Naive thymus-derived CD4-positive, alpha-beta T cell (primary cell): ENCODE measurements around the gene NCAM2. TPM values are rescaled to one million over a fixed set of nuclear protein-coding genes. Genes with fewer than 3 reads are reported as not detected.
"Not testable (repeated sequence)": the region's sequence is repeated elsewhere in the genome, so short reads cannot be mapped to it uniquely, and the experiment has no call there.

Experiments
- ATAC-seq: fragments of 150-1000 bp; cut with Tn5 transposase; 2 replicates; pipeline ENCODE4 v1.10.0; 2021; ENCODE audit warnings: mild to moderate bottlenecking, moderate library complexity
- CTCF ChIA-PET: fragments of 350-600 bp; sonication (Branson Sonifier 250); formaldehyde crosslinking; loops from one replicate; lab custom pipeline; 2021; ENCODE audit warnings: antibody characterized with exemption; lab: Charles Lee
- POLR2A ChIA-PET: fragments of 350-600 bp; sonication (Branson Sonifier 250); formaldehyde crosslinking; loops from one replicate; lab custom pipeline; 2021; ENCODE audit warnings: antibody characterized with exemption, inconsistent platforms; lab: Charles Lee
- DNase-seq, 9 donors: peaks; one replicate each; pipeline versions ENCODE4 v3.0.0 to v3.0.0-alpha.2; 2020 to 2022; ENCODE audit warnings: mixed read lengths in 1 of 9
- H3K27ac ChIP-seq: one replicate; pipeline ENCODE4 v1.7.0; 2013; ENCODE audit warnings: mild to moderate bottlenecking, low read depth, low read length, moderate library complexity
- H3K27me3 ChIP-seq, 2 donors: one replicate each; pipeline ENCODE4 v1.7.0; 2013; ENCODE audit warnings: low read length in 2 of 2, mild to moderate bottlenecking in 2 of 2, moderate library complexity in 2 of 2; ENCODE audit not compliant: control insufficient read depth in 2 of 2, insufficient read depth in 2 of 2
- H3K36me3 ChIP-seq, 3 experiments: 1 replicate in 2 of 3; 2 replicates in 1 of 3; pipeline ENCODE4 v1.7.0; 2013; ENCODE audit warnings: low read length in 3 of 3, mild to moderate bottlenecking in 3 of 3, moderate library complexity in 1 of 3; ENCODE audit not compliant: insufficient read depth in 3 of 3, control insufficient read depth in 2 of 3
- H3K4me1 ChIP-seq, 2 donors: one replicate each; pipeline ENCODE4 v1.7.0; 2013; ENCODE audit warnings: low read length in 2 of 2, mild to moderate bottlenecking in 2 of 2, moderate library complexity in 1 of 2; ENCODE audit not compliant: control insufficient read depth in 2 of 2, insufficient read depth in 2 of 2
- H3K4me3 ChIP-seq: 2 replicates; pipeline ENCODE4 v1.7.0; 2013; ENCODE audit warnings: mild to moderate bottlenecking, low read length
- H3K9me3 ChIP-seq, 3 experiments: 1 replicate in 2 of 3; 2 replicates in 1 of 3; pipeline ENCODE4 v1.7.0; 2013; ENCODE audit warnings: low read length in 3 of 3; ENCODE audit not compliant: control insufficient read depth in 2 of 3
- H3K27ac Mint-ChIP-seq, 9 donors: one replicate each; pipeline ENCODE4 v1.8.0; 2020 to 2022; ENCODE audit warnings: mixed read lengths in 9 of 9, mild to moderate bottlenecking in 8 of 9, moderate library complexity in 5 of 9, inconsistent platforms in 2 of 9
- H3K27me3 Mint-ChIP-seq, 5 donors: one replicate each; pipeline ENCODE4 v1.8.0; 2021 to 2022; ENCODE audit warnings: mixed read lengths in 5 of 5, mild to moderate bottlenecking in 1 of 5
- H3K36me3 Mint-ChIP-seq, 5 donors: one replicate each; pipeline ENCODE4 v1.8.0; 2020 to 2022; ENCODE audit warnings: mixed read lengths in 5 of 5, mild to moderate bottlenecking in 3 of 5, inconsistent platforms in 1 of 5
- H3K4me1 Mint-ChIP-seq, 7 donors: one replicate each; pipeline ENCODE4 v1.8.0; 2020 to 2022; ENCODE audit warnings: mixed read lengths in 7 of 7, mild to moderate bottlenecking in 3 of 7, inconsistent platforms in 1 of 7
- H3K4me3 Mint-ChIP-seq, 10 donors: one replicate each; pipeline ENCODE4 v1.8.0; 2020 to 2022; ENCODE audit warnings: mild to moderate bottlenecking in 10 of 10, mixed read lengths in 10 of 10, moderate library complexity in 6 of 10, inconsistent platforms in 2 of 10
- H3K9me3 Mint-ChIP-seq, 11 donors: one replicate each; pipeline ENCODE4 v1.8.0; 2020 to 2022; ENCODE audit warnings: mixed read lengths in 11 of 11, mild to moderate bottlenecking in 4 of 11, inconsistent platforms in 1 of 11, moderate library complexity in 1 of 11
- intact Hi-C, 2 donors: fragments of 100-400 bp; cut with micrococcal nuclease; formaldehyde crosslinking; loops; one replicate each; pipeline ENCODE4 v1.15.1; 2023
- polyA plus RNA-seq, 2 donors: library from polyadenylated mRNA; unstranded; fragments of 300-500 nt; fragmentation: Illumina TruSeq; gene quantifications; one replicate each; pipeline ENCODE4 v1.2.3, GENCODE V29; 2021
- total RNA-seq, 6 experiments: library from RNA in 5 of 6; stranded (reverse) in 5 of 6; gene quantifications; 1 replicate in 5 of 6; 2 replicates in 1 of 6; pipeline ENCODE4 v1.2.3 and lab custom pipeline; 2021 to 2026

The NCAM2 gene
- total and polyA plus RNA-seq, 7 experiments from 2014 or later, result 0.07 TPM; not detected in 6

- H3K4me3 ChIP-seq, result no peak overlapping the region
- CTCF ChIA-PET, result no interaction called here
Measured at GRCh38 chr21:21146587-21147373, 148.6 kb downstream of the NCAM2 start.

DNA sequence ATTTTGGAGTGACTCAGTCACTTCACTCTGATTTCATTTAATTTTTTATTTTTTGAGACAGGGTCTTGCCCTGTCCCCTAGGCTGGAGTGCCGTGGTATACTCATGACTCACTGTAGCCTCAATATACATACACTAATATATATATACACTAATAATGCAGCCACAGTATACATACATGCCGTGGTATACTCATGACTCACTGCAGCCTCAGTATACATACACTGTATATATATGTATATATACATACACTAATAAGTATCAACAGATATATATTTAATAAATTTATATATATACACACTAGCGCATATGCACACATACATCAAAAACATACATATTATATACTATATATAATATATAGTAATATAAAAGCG is 149.2 kb downstream of the NCAM2 start:
- intact Hi-C loops, result no loop called here
- H3K27ac ChIP-seq, result no peak overlapping the region

More at GRCh38 chr21:21146587-21147373, 148.6 kb downstream of the NCAM2 start:
- POLR2A ChIA-PET, result no interaction called here
- Mint-ChIP-seq H3K4me1 (no peaks in the 10 kb centered on the region), H3K27me3 (no peaks in the 10 kb centered on the region), H3K27ac (no peak overlapping the region), H3K9me3 (peaks cover 0 to 2% (median 0%) of the 10 kb centered on the region in 11 donors), H3K4me3 (no peak overlapping the region), H3K36me3 (no peaks in the 10 kb centered on the region)
- DNase-seq (no peak), ATAC-seq (no peak)
- no peak overlapping the region for H3K27ac ChIP-seq
- intact Hi-C loops, result no loop called here
- no peaks in the 10 kb centered on the region for H3K36me3 ChIP-seq
- no peaks in the 10 kb centered on the region for H3K27me3 ChIP-seq
- no peaks in the 10 kb centered on the region for H3K9me3 ChIP-seq
- H3K4me1 ChIP-seq, result no peaks in the 10 kb centered on the region

GRCh38 chr21:21148009-21148408 is 149.8 kb downstream of the NCAM2 start:
- CTCF ChIA-PET, result no interaction called here
- ATAC-seq, result no peak
- H3K9me3 Mint-ChIP-seq, result peaks cover 0 to 2% (median 0%) of the 10 kb centered on the region in 11 donors
- no peak overlapping the region for H3K27ac Mint-ChIP-seq
- intact Hi-C loops, result no loop called here
- H3K36me3 Mint-ChIP-seq, result no peaks in the 10 kb centered on the region
- Histone ChIP-seq H3K36me3 (no peaks in the 10 kb centered on the region), H3K4me1 (no peaks in the 10 kb centered on the region), H3K4me3 (no peak overlapping the region), H3K27ac (no peak overlapping the region), H3K27me3 (no peaks in the 10 kb centered on the region), H3K9me3 (no peaks in the 10 kb centered on the region)
- POLR2A ChIA-PET, result no interaction called here
- no peaks in the 10 kb centered on the region for H3K4me1 Mint-ChIP-seq
- no peak overlapping the region for H3K4me3 Mint-ChIP-seq
- no peaks in the 10 kb centered on the region for H3K27me3 Mint-ChIP-seq
- no peak for DNase-seq

More for the DNA sequence above, 149.2 kb downstream of the NCAM2 start:
- no peaks in the 10 kb centered on the region for H3K4me1 Mint-ChIP-seq
- ChIA-PET CTCF (no interaction called here), POLR2A (no interaction called here)
- Histone ChIP-seq H3K36me3 (no peaks in the 10 kb centered on the region), H3K27me3 (no peaks in the 10 kb centered on the region), H3K9me3 (no peaks in the 10 kb centered on the region), H3K4me3 (no peak overlapping the region), H3K4me1 (no peaks in the 10 kb centered on the region)
- H3K27me3 Mint-ChIP-seq, result no peaks in the 10 kb centered on the region
- H3K9me3 Mint-ChIP-seq, result peaks cover 0 to 2% (median 0%) of the 10 kb centered on the region in 11 donors
- H3K36me3 Mint-ChIP-seq, result no peaks in the 10 kb centered on the region
- DNase-seq, result no peak
- no peak for ATAC-seq
- H3K4me3 Mint-ChIP-seq, result no peak overlapping the region
- no peak overlapping the region for H3K27ac Mint-ChIP-seq

DNA sequence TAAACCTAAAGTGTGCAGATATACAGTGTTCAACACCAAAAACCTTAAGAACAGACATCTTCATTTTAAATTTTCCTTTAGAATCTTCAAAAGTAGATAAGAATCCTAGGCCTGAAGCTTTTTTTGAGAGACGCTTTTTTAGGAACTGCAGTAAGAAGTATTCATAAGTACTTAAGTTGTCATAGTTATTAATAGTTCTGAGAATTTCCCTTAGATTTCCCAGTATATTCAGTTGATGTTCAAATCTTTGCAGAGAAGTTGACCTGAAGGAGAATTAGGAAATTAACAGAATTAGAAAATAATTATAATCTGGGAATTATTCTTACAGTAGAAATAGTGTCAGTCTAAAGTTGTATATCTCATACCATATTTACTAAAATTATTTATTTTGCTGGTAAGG is 150.3 kb downstream of the NCAM2 start:
- POLR2A ChIA-PET, result no interaction called here
- intact Hi-C loops, result no loop called here
- no peak overlapping the region for H3K4me3 Mint-ChIP-seq

DNA sequence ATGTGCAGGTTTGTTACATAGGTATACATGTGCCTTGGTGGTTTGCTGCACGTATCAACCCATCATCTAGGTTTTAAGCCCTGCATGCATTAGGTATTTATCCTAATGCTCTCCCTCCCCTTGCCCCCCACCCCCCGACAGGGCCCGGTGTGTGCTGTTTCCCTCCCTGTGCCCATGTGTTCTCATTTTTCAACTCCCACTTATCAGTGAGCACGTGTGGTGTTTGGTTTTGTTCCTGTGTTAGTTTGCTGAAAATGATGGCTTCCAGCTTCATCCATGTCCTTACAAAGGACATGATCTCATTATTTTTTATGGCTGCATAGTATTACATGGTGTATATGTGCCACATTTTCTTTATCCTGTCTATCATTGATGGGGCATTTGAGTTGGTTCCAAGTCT is 151.2 kb downstream of the NCAM2 start:
- H3K9me3 ChIP-seq, POLR2A ChIA-PET, H3K36me3 Mint-ChIP-seq, ATAC-seq, H3K4me1 ChIP-seq, H3K27ac ChIP-seq, H3K36me3 ChIP-seq, H3K4me1 Mint-ChIP-seq, H3K27ac Mint-ChIP-seq, CTCF ChIA-PET, intact Hi-C loops, DNase-seq, H3K4me3 Mint-ChIP-seq, H3K27me3 Mint-ChIP-seq, H3K4me3 ChIP-seq, H3K9me3 Mint-ChIP-seq, H3K27me3 ChIP-seq: not testable (repeated sequence)

More for the DNA sequence above, 150.3 kb downstream of the NCAM2 start:
- no peak overlapping the region for H3K4me3 ChIP-seq
- DNase-seq (no peak), ATAC-seq (no peak)
- no peak overlapping the region for H3K27ac ChIP-seq
- H3K9me3 Mint-ChIP-seq, result peaks cover 0 to 2% (median 0%) of the 10 kb centered on the region in 11 donors
- no peaks in the 10 kb centered on the region for H3K27me3 ChIP-seq
- no peaks in the 10 kb centered on the region for H3K4me1 Mint-ChIP-seq
- no peaks in the 10 kb centered on the region for H3K36me3 Mint-ChIP-seq
- CTCF ChIA-PET, result no interaction called here
- H3K9me3 ChIP-seq, result no peaks in the 10 kb centered on the region
- H3K27ac Mint-ChIP-seq, result no peak overlapping the region
- no peaks in the 10 kb centered on the region for H3K27me3 Mint-ChIP-seq
- no peaks in the 10 kb centered on the region for H3K36me3 ChIP-seq
- no peaks in the 10 kb centered on the region for H3K4me1 ChIP-seq

- intact Hi-C loops, result no loop called here
- no peaks in the 10 kb centered on the region for H3K4me1 Mint-ChIP-seq
- no peaks in the 10 kb centered on the region for H3K9me3 Mint-ChIP-seq
- ChIA-PET CTCF (no interaction called here), POLR2A (no interaction called here)
- Histone ChIP-seq H3K9me3 (no peaks in the 10 kb centered on the region), H3K36me3 (no peaks in the 10 kb centered on the region), H3K27me3 (no peaks in the 10 kb centered on the region), H3K27ac (no peak overlapping the region), H3K4me3 (no peak overlapping the region), H3K4me1 (no peaks in the 10 kb centered on the region)
- no peaks in the 10 kb centered on the region for H3K36me3 Mint-ChIP-seq
- H3K4me3 Mint-ChIP-seq, result no peak overlapping the region
- no peak overlapping the region for H3K27ac Mint-ChIP-seq
- no peaks in the 10 kb centered on the region for H3K27me3 Mint-ChIP-seq
- DNase-seq (no peak), ATAC-seq (no peak)
Measured at GRCh38 chr21:21151231-21151630, 153.0 kb downstream of the NCAM2 start.

GRCh38 chr21:21156397-21156796 is 158.2 kb downstream of the NCAM2 start:
- DNase-seq, result no peak
- no peaks in the 10 kb centered on the region for H3K27me3 ChIP-seq
- CTCF ChIA-PET, result no interaction called here
- H3K9me3 ChIP-seq, result no peaks in the 10 kb centered on the region
- H3K27ac ChIP-seq, result no peak overlapping the region
- no peak for ATAC-seq
- no peaks in the 10 kb centered on the region for H3K4me1 ChIP-seq
- Mint-ChIP-seq H3K4me3 (no peak overlapping the region), H3K27me3 (no peaks in the 10 kb centered on the region), H3K27ac (no peak overlapping the region), H3K9me3 (no peaks in the 10 kb centered on the region), H3K4me1 (no peaks in the 10 kb centered on the region), H3K36me3 (no peaks in the 10 kb centered on the region)
- POLR2A ChIA-PET, result no interaction called here
- no peaks in the 10 kb centered on the region for H3K36me3 ChIP-seq
- intact Hi-C loops, result no loop called here
- no peak overlapping the region for H3K4me3 ChIP-seq
